GM12864 (cell line): Measurements from ENCODE around the gene LPCAT1.

ENCODE experiments used
- DNase-seq: peaks from one replicate; pipeline ENCODE4 v3.0.0-alpha.2; 2011; ENCODE audit warnings: low read depth
- H3K4me3 ChIP-seq: 2 replicates; pipeline ENCODE4 v1.5.1; 2011; ENCODE audit warnings: mild to moderate bottlenecking, low read depth, low read length, control low read depth
- CTCF ChIP-seq: IDR thresholded peaks from 2 replicates; pipeline ENCODE4 v1.5.1; 2011; ENCODE audit warnings: low read depth, mild to moderate bottlenecking, moderate library complexity, low read length, control low read depth, inconsistent platforms; ENCODE audit errors: missing control alignments

LPCAT1 gene

GRCh38 chr5:1500411-1501091 is 23.2 kb downstream of the LPCAT1 start:
- H3K4me3 ChIP-seq: no peak overlapping the region
- DNase-seq: no peak
- TF ChIP-seq CTCF: no peak

GRCh38 chr5:1499851-1500250 is 23.9 kb downstream of the LPCAT1 start:
- no peak for TF ChIP-seq CTCF
- no peak overlapping the region for H3K4me3 ChIP-seq

GRCh38 chr5:1498623-1499416 is 24.9 kb downstream of the LPCAT1 start:
- DNase-seq: no peak
- H3K4me3 ChIP-seq: no peak overlapping the region; the same call in 1 of the 2 replicates
- no peak for TF ChIP-seq CTCF

More at GRCh38 chr5:1499851-1500250, 23.9 kb downstream of the LPCAT1 start:
- no peak for DNase-seq

- H3K4me3 ChIP-seq: no peak overlapping the region
- no peak for DNase-seq
- TF ChIP-seq CTCF: no peak
Observed at GRCh38 chr5:1497795-1498622, 25.8 kb downstream of the LPCAT1 start.

GRCh38 chr5:1497242-1497777 is 26.4 kb downstream of the LPCAT1 start:
- H3K4me3 ChIP-seq: no peak overlapping the region
- DNase-seq: no peak
- TF ChIP-seq CTCF: no peak

- TF ChIP-seq CTCF: no peak
- H3K4me3 ChIP-seq: no peak overlapping the region; the same call in 1 of the 2 replicates
- DNase-seq: no peak
Observed at GRCh38 chr5:1495525-1495897, 28.2 kb downstream of the LPCAT1 start.
